ENCODE data around the gene MICAL3. TPM values are rescaled to one million over a fixed set of nuclear protein-coding genes. Genes with fewer than 3 reads are reported as not detected.

Gene MICAL3
- total and polyA plus RNA-seq, 2 of the 8 experiments (the other 6 are each of a cell fraction or from before 2014, with no cell fraction given) = 8.3 to 41.8 TPM

- TF ChIP-seq, protein P1, sequence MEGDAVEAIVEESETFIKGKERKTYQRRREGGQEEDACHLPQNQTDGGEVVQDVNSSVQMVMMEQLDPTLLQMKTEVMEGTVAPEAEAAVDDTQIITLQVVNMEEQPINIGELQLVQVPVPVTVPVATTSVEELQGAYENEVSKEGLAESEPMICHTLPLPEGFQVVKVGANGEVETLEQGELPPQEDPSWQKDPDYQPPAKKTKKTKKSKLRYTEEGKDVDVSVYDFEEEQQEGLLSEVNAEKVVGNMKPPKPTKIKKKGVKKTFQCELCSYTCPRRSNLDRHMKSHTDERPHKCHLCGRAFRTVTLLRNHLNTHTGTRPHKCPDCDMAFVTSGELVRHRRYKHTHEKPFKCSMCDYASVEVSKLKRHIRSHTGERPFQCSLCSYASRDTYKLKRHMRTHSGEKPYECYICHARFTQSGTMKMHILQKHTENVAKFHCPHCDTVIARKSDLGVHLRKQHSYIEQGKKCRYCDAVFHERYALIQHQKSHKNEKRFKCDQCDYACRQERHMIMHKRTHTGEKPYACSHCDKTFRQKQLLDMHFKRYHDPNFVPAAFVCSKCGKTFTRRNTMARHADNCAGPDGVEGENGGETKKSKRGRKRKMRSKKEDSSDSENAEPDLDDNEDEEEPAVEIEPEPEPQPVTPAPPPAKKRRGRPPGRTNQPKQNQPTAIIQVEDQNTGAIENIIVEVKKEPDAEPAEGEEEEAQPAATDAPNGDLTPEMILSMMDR (IDR thresholded peaks at IDR 0.05; ENCODE audit: control extremely low read depth in 1 of 3, insufficient read depth in 1 of 3, low read depth in 1 of 3, low read length in 3 of 3) = peak in 2 of 3 experiments; percentile 7 to 20; a peak in 1 of 4 replicates
- no peak for TF ChIP-seq USF2 (IDR thresholded peaks at IDR 0.05; ENCODE audit: low read length)
These were observed 237.8 kb downstream of the MICAL3 start (continued) for GRCh38 chr22:17786435-17787161.
